ENCODE data around the gene ALK.

- TF ChIP-seq POLR2AphosphoS5 (IDR thresholded peaks at IDR 0.05; ENCODE audit: borderline replicate concordance, low read depth, low read length) (no peak), EZH2 (IDR thresholded peaks at IDR 0.05) (no peak), FOXP2 (optimal IDR thresholded peaks at IDR 0.05; ENCODE audit: control extremely low read depth, extremely low read length, insufficient read depth) (no peak)
These were observed 550.7 kb downstream of the ALK start for GRCh38 chr2:29370581-29371125.
